Hematopoietic multipotent progenitor cell treated with erythropoietin and hydrocortisone succinate and interleukin-3 and kit ligand, for 4 days (in vitro differentiated cells): ENCODE measurements around the gene UBE2D3.

Source experiments
- DNase-seq: peaks from one replicate; pipeline ENCODE4 v3.0.0-alpha.2; 2015

UBE2D3 gene

DNA sequence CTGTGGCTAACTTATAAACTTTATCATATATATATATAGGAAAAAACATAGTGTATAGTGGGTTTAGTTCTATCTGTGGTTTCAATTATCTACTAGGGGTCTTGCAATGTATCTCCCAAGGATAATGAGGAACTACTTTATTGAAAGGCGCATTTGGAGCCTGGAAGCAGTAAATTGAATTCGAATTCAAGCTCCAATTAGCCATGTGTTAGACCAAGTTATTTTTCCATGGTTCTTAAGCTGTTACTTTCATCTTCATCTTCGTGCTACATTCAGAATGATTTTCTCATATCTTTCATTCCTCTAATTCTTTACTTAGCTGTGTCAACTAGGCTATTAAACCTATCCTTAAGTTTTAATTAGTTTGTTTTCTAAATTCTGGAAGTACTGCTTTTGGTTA lies 39.4 kb downstream of the UBE2D3 start:
- DNase-seq = no peak

DNA sequence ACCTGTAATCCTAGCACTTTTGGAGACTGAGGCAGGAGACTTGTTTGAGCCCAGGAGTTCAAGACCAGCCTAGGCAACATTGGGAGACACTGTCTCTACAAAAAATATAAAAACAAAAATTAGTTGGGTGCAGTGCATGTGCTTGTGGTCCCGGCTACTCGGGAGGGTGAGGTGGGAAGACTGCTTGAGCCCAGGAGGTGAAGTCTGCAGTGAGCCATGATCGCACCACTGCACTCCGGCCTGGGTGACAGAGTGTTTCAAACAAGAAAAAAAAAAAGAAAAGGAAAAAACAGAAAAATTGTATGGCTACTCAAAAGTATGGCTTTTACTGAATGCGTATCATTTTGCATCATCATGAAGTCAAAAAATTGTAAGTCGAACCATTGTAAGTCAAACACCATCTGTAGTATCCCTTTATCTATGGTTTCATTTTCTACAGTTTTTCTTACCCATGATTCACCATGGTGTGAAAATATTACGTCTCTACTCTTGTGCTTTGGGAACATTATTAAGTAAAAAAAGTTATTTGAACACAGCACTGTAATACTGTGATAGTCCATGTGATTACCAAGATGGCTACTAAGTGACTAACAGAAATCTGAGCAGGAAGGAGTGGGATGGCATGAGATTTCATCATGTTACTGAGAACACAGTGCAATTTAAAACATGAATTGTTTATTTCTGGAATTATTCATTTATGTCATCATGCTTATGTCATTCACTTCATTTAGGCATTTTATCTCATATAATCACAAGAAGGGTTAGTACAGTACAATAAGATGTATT lies 40.1 kb downstream of the UBE2D3 start:
- DNase-seq = no peak

DNA sequence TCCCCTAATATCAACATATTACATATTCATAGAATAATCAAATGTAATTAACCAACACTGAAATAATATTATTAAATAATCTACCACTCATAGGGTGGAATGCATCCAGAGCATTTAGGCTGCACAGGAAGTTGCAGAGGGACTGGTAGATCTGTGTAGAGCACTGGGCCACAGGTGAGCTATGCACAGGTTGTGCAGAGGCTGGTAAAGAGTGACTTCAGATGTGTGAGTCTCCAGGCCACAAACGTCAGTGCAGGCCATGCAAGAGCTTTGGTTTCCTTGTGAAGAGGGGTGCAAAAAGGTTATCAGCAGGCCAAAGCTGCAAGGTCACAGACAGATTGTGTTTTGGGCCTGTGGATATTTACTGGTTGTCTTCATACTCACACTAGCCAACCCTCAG lies 41.1 kb downstream of the UBE2D3 start:
- no peak for DNase-seq

DNA sequence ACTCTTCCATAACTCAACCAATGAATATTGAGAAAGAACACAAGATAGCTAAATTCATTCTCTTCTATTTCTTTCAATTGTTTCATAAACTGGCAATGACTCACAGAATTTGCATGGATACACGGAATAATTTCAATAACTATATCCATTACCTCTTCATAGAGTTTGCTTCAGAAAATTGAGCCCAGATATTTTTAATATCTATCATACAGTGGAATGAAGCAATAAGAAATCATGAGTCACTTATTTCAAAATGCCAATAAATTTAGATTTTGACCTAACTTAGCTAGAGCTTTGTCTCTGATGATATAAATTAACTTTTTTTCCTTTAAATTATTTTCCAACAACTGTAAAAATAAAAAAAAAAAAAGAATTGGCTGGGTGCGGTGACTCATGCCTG lies 44.3 kb downstream of the UBE2D3 start:
- no peak for DNase-seq

DNA sequence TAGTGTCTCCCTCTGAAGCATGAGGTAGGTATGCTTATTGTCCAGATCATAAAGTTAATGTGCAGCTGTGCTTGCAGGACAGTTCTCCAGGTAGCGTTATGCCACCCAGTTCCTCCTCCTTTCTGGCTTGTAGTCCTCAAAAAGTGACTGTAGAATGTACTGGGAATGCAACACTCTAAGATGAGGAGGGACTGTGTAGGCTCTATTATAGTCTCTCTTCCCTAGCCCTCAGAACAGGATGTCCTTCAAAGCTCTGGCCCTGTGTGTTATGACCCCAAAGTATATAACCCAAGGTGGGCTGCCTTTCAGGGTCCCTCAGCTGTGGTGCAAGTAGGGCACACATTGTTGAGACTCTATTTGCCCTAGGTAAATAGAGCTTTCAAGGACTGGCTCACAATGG lies 45.8 kb downstream of the UBE2D3 start:
- DNase-seq = no peak

DNA sequence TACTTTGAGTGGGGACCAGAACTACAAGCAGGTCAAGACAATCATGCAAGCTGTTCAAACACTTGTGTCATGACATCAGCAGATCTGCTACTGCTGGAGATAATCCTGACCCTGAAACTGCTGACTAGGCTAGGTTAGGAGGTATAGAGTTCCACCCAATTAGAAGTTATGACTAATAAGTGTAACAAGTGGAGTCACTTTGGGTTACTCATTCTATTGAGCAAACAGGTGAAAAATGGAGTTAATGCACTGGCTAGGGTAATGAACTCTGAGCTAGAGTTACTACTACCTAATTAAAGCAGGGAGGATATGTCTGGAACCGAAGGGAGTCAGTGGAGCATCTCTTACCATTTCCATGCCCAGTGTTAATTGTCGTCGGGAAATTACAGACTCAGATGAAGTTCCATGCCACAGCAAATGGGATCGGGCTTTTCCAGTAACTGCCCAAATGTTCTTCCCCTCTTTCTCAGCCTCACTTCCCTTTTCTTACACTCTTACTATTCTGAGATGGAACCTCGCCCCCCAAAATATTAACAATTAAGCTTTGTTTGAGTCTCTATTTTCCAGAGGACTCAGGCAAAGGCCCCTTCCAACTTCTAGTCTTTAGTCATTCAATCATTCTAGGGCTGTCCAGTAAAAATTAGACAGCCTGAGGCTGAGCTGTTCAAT lies 46.7 kb downstream of the UBE2D3 start:
- peak; percentile 43 for DNase-seq

DNA sequence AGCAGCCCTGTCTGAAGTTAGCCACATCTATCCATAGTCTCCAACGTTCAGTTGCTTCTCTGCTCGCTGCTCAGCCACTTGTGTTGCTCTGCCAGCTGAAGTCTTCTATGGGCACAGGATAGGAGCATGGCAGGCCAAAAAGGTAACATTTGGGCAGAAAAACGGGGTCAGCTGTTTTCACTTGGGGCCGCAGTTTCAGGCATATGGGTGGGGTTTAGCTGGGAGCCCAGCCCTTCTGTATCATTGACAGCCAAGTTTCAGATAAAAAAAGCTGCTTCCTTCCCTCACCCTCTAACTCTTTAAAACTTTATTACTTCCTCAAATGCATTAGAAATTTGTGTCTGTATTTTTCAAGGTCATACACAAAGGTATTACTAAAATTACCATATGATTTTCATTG lies 48.1 kb downstream of the UBE2D3 start:
- DNase-seq = peak; percentile 63

DNA sequence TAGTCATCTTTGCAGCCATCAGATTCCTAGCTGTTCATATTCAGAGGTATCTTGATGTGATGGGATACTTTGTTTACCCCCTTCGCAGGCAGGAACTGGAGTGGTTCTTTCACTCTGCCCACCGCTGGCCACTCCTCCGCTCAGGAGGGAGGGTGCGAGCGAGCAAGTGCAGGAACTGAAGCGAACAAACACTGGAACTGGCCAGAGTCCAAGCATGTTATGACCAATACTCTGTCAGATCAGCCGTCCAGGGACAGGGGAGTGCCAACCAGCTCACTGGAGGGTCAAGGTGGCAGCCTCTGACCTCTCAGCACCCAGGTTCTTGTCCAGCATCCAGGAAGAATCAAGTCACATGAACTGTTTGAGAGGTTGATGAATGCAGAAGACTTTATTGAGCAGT lies 48.6 kb downstream of the UBE2D3 start:
- DNase-seq = no peak

DNA sequence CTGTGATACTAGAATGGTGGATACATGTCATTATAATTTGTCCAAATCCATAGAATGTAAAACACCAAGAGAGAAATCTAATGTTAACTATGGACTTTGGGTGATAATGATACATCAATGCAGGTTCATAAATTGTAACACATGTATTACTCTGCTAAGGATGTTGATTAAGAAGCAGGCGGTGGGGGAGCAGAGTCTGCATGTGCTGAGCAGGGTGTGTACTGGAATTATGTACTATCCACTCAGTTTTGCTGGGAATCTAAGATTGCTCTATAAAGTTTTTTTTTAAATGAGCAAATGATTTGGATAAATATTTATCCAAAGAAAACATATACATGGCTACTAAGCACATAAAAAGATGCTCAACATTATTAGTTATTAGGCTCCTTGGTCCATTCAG lies 51.5 kb downstream of the UBE2D3 start:
- no peak for DNase-seq

DNA sequence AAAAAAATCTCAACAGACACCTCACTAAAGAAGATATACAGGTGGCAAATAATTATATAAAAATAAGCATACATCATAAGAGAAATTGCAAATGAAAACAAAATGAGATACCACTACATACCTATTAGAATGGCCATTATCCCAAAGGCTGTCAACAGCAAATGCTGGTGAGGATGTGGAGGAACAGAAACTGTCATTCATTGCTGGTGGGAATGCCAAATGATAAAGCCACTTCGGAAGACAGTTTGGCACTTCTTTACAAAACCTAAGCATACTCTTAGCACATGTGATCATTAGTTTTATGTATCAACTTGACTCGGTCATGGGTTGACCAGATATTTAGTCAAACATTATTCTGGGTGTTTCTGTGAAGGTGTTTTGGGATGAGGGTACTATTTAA lies 53.1 kb downstream of the UBE2D3 start:
- no peak for DNase-seq

DNA sequence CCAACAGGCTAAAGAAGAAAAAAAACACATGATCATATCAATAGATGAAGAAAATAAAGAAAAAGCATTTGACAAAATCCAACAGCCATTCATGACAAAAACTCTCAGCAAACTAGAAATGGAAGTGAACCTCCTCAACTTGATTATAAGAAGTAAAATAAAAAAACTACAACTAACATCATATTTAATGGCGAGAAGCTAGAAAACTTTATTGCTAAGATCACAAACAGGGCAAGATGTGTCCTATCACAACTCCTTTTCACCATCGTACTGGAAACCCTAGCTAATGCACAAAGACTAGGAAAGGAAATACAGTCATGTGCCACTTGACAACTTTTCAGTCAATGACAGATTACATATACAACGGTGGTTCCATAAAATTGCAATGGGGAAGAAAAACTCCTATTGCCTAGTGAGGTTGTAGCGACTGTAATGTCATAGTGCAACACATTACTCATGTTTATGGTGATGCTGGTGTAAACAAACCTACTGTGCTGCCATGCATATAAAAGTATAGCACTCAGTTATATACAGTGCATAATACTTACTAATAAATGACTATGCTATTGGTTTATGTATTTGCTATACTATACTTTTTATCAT lies 54.5 kb downstream of the UBE2D3 start:
- DNase-seq = no peak

DNA sequence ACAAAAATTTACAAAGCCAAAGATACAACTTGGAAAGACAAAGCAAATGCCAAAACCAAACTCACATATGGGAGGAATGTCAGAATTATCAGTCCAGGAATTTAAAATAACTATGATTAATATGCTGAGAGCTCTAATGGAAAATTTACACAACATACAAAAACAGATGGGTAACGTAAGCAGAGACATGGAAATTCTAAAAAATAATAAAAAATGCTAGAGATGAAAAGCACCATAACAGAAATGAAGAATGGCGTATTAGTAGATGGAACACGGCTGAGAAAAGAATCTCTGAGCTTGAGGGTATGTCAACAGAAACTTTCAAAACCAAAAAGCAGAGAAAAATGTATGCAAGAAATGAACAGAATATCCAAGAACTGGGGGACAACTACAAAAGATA lies 62.5 kb downstream of the UBE2D3 start:
- DNase-seq = no peak

DNA sequence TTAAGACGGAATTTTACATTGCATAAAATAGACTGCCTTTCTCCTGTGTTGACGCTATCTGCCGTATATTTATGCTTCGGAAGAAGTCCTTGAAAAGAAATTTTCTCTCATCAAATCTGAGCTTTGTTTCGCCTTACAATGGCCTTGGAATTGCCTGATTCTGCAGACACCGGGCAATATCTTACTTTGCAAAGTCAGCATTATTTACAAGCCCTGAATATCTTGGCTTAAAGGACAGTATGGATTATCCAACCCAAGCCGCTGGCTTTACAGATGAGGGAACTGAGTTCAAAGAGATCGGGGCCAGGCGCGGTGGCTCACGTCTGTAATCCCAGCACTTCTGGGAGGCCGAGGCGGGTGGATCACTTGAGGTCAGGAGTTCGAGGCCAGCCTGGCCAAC lies 65.4 kb downstream of the UBE2D3 start:
- no peak for DNase-seq

DNA sequence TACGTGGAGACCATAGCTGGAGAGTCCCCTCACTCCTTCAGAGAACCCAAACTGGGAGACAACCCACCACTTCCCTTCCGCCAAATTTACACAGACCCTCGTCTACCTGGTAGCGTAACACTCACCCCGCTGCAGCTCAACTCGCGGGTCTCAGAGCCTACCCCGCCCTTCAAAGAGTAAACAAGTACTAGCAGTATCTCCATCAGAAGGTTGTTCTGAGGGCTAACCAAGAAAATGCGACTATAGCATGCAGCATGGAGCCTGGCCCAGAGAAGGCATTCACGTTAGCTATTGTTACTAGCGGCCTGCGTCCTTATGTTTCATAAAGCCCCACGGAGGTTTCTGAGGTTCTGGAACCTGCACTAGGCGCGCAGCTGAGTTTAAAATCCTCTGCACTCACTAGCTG lies 66.1 kb downstream of the UBE2D3 start:
- DNase-seq = no peak

DNA sequence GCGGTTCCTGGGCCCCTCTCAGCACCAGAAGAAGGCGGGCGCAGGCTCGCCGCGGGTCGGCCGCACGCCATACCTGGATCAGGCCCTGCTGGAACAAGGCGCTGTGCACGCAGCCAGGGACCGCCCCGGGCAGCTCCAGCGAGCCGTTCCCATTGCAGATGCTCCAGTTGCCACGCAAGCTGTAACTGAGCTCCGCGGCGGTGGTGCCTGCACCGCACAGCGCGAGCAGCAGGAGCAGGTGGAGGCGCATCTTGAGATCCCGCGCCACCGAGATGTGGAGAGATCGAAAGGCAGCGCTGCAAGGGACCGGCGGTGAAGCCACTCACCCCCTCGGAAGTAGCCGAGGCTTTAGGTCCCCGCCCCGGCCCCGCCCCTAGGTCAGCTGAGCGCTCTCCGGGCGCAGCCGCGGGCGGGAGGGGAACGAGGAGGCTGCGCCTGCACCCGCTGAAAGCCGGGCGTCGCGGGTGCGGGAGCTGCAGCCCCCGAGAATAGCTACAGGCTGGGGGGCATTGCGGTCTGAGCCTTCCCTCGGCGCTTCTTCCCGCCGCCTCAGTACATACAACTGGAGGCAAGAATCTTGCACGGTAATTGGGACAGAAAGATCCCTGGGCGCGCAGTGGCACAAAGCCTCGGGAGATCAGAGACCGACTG lies 66.6 kb downstream of the UBE2D3 start, which contains the start of gene MANBA:
Gene MANBA, minus strand, starts transcription at position 324 of the 651 bp plus-strand sequence. Its CDS starts 74 bp downstream, at position 250.
- peak; percentile 97 for DNase-seq

DNA sequence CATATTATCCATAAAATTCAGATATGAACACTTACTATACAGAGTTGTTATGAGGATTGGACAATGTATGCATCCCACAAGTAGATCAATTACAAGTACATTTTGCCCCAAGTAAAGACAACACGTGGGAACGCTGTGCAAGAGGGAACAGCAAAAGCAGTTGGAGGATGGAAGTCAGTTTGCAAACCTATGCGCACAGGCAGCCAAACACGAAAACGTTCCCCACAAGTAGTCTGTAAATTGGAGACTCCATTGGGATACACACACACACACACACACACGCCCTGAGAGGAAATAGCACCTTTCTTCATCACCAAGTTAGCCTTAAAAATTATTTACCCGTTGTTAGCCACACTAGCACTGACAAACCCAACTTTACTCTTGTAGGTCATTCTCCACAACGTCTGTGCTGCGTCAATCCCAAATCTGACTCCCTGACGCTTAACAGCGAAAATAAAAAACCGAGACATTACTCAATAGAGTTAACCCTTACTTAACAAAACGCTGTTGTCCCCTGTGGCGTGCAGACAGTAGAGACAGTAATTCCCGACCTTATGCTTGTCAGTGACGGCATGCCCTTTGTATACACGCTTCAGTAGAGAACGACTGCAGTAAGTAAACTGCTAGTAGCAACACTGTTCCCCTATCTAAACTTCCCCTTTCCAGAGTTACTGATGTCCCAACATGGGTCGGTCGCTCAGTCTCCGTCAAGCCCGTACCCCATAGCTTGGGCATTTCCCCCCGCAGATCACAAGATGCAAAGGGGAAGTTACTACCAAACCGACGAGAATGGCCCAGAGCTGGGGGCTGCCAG lies 67.3 kb downstream of the UBE2D3 start:
- DNase-seq = peak; percentile 95

DNA sequence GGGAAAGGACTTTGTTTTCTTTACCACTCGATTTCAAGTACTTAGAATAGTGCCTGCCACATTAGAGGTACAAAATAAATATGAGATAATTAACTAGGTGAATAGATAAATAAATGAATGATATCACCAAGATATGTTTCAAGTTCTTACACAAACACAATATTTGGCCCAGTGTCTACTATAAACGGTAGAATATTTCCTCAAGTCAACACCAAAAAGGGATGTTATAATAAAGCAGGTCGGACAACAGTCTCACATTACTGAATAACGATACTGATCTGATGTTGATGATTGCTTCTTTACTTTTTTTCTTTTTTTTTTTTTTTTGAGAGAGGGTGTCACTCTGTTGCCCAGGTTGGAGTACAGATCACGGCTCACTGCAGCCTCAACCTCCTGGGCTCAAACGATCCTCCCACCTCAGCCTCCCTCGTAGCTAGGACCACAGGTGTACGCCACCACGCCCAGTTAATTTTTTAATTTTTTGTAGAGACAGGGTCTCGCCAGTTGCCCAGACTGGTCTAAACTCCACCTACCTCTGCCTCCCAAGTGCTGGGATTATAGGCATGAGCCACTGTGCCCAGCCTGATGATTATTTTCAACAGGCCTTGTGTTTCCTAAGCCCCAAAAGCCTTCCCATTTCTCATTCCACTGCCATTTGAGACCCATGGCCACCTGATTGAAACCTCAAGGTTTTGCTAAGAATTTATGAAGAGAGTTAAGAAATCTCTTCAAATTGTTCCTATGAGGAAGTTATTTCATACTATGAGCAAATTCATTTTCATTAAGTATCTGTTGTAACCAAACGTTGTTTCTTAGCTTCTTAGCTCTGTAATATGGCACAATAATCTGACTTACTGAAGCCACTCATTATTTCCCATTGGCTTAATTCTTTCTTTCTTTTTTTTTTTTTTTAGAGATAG lies 68.8 kb downstream of the UBE2D3 start:
- no peak for DNase-seq

DNA sequence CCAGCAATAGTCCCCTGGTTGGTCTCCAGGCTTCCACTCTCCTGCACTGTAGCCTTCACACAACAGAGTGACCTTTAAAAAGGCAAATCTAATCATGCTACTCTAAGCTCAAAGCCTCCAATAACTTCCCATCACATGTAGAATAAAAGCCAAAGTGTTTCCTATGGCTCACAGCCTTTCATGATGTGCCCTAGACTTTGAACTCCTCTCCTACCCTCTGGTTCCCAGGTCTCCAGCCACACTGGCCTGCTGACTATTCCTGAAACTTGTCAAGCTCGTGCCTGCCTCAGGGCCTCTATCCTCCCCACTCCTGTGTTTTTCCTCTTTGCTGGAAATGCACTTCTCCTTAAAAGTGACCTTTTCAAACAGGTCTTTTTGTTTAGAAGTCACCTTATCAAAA lies 69.7 kb downstream of the UBE2D3 start:
- DNase-seq = no peak

DNA sequence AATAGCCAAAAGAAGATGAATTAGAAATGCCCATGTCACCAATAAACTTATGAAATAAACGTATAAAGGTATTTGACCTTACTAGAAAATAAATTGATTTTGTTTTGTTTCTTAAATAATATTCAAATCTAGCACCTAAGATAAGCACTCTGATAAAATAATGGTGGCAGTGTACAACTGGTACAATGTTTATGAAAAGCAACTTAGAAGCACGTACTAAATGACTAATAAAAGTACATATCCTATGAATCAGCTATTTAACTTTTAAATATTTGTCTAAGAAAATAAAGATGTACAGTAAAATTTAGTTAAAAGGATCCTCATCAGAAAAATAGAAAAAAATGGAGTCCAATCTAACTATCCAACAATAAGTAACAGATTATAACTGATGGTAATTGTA lies 73.3 kb downstream of the UBE2D3 start:
- DNase-seq = no peak

DNA sequence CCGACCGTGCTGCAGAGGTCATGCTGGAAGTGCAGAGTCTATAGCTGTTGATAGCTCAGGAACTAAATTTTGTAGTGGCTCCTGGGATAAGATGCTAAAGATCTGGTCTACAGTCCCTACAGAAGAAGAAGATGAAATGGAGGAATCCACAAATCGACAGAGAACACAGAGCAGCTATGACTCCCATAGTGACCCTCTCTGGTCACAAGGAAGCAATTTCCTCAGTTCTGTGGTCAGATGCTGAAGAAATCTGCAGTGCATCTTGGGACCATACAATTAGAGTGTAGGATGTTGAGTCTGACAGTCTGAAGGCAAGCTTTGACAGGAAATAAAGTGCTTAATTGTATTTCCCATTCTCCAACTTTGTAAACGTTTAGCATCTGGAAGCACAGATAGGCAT lies 75.4 kb downstream of the UBE2D3 start:
- DNase-seq = no peak
